Neural cell (in vitro differentiated cells): ENCODE measurements around the gene SLC2A13. TPM values are rescaled to one million over a fixed set of nuclear protein-coding genes. Genes with fewer than 3 reads are reported as not detected.

ENCODE experiments used
- H2AFZ ChIP-seq: fragments of 200-600, 300-800 bp; sonication (generic), shearing (Covaris generic); 2 replicates; pipeline ENCODE4 v1.6.0; 2014; ENCODE audit warnings: low read depth, mild to moderate bottlenecking, antibody characterized with exemption, low read length, moderate library complexity
- H3F3A ChIP-seq: fragments of 200-600 bp; shearing (Covaris generic); 2 replicates; pipeline ENCODE4 v1.6.1; 2016; ENCODE audit warnings: mild to moderate bottlenecking, moderate library complexity, mixed read lengths, antibody characterized with exemption, low read length; ENCODE audit not compliant: insufficient read depth, poor library complexity, severe bottlenecking
- H3K27ac ChIP-seq: fragments of 200-600, 300-800 bp; sonication (generic), shearing (Covaris generic); 2 replicates; pipeline ENCODE4 v1.5.1; 2014; ENCODE audit warnings: mild to moderate bottlenecking, low read length, moderate library complexity
- H3K27me3 ChIP-seq: fragments of 300-800, 200-600 bp; sonication (generic), shearing (Covaris generic); 2 replicates; pipeline ENCODE4 v1.6.0; 2014; ENCODE audit warnings: mild to moderate bottlenecking, low read depth, low read length, moderate library complexity; ENCODE audit not compliant: insufficient read depth
- H3K36me3 ChIP-seq: fragments of 300-800, 200-600 bp; sonication (generic), shearing (Covaris generic); 2 replicates; pipeline ENCODE4 v1.5.1; 2014; ENCODE audit warnings: mild to moderate bottlenecking, antibody characterized with exemption, low read length, moderate library complexity; ENCODE audit not compliant: insufficient read depth
- H3K4me2 ChIP-seq: fragments of 300-800, 200-600 bp; sonication (generic), shearing (Covaris generic); 2 replicates; pipeline ENCODE4 v1.6.0; 2014; ENCODE audit warnings: mild to moderate bottlenecking, low read length
- H3K4me3 ChIP-seq: fragments of 300-800, 200-600 bp; sonication (generic), shearing (Covaris generic); 2 replicates; pipeline ENCODE4 v1.5.1; 2014; ENCODE audit warnings: mild to moderate bottlenecking, low read length, moderate library complexity
- H3K79me2 ChIP-seq: fragments of 200-600 bp; shearing (Covaris generic); replicated peaks from 2 replicates; pipeline ENCODE4 v1.6.0; 2014; ENCODE audit warnings: mild to moderate bottlenecking, low read length, moderate library complexity; ENCODE audit not compliant: insufficient read depth
- H3K9ac ChIP-seq: fragments of 300-800, 200-600 bp; sonication (generic), shearing (Covaris generic); 2 replicates; pipeline ENCODE4 v1.6.1; 2016; ENCODE audit warnings: mild to moderate bottlenecking, low read length, mixed read lengths
- H3K9me2 ChIP-seq: fragments of 200-600 bp; shearing (Covaris generic); 2 replicates; pipeline ENCODE4 v1.6.1; 2016; ENCODE audit warnings: mild to moderate bottlenecking, low read length, mixed read lengths; ENCODE audit not compliant: insufficient read depth
- H3K9me3 ChIP-seq: fragments of 200-600, 300-800 bp; sonication (generic), shearing (Covaris generic); 2 replicates; pipeline ENCODE4 v1.6.1; 2016; ENCODE audit warnings: mild to moderate bottlenecking, mixed run types, low read length, moderate library complexity, mixed read lengths
- H4K20me1 ChIP-seq: fragments of 200-600 bp; shearing (Covaris generic); 2 replicates; pipeline ENCODE4 v1.6.1; 2016; ENCODE audit warnings: mild to moderate bottlenecking, mixed run types; ENCODE audit not compliant: insufficient read depth
- CTCF ChIP-seq: fragments of 450-650 bp; IDR thresholded peaks from 2 replicates; pipeline ENCODE4 v1.5.1; 2014; ENCODE audit warnings: antibody characterized with exemption, mild to moderate bottlenecking, moderate library complexity; ENCODE audit not compliant: poor library complexity, severe bottlenecking
- EP300 ChIP-seq: fragments of 450-650 bp; conservative IDR thresholded peaks from 2 replicates; pipeline ENCODE4 v1.6.1; 2014; ENCODE audit warnings: antibody characterized with exemption, mild to moderate bottlenecking, moderate library complexity; ENCODE audit not compliant: poor library complexity, severe bottlenecking
- EZH2 ChIP-seq: fragments of 200-600, 300-800 bp; shearing (Covaris generic), sonication (generic); IDR thresholded peaks from 2 replicates; pipeline ENCODE4 v1.6.1; 2014; ENCODE audit warnings: antibody characterized with exemption, low read length, borderline replicate concordance, mild to moderate bottlenecking; ENCODE audit not compliant: insufficient read depth, poor library complexity, severe bottlenecking
- MXI1 ChIP-seq: fragments of 450-650 bp; conservative IDR thresholded peaks from 2 replicates; pipeline ENCODE4 v1.6.1; 2014; ENCODE audit warnings: antibody characterized with exemption, mild to moderate bottlenecking; ENCODE audit not compliant: poor library complexity, severe bottlenecking
- POLR2AphosphoS5 ChIP-seq: IDR thresholded peaks from 2 replicates; pipeline ENCODE4 v1.6.1; 2012
- RAD21 ChIP-seq: fragments of 450-650 bp; conservative IDR thresholded peaks from 2 replicates; pipeline ENCODE4 v1.6.1; 2014; ENCODE audit warnings: antibody characterized with exemption, mild to moderate bottlenecking, moderate library complexity
- REST ChIP-seq: IDR thresholded peaks from 2 replicates; pipeline ENCODE4 v1.6.1; 2012; ENCODE audit warnings: borderline replicate concordance
- SMC3 ChIP-seq: fragments of 450-650 bp; conservative IDR thresholded peaks from 2 replicates; pipeline ENCODE4 v1.6.1; 2014; ENCODE audit warnings: antibody characterized with exemption, mild to moderate bottlenecking, moderate library complexity; ENCODE audit not compliant: poor library complexity
- polyA plus RNA-seq: library from polyadenylated mRNA; depleted of rRNA; stranded (reverse); fragments of >200 nt; gene quantifications from 2 replicates; pipeline ENCODE4 v1.2.3, GENCODE V29; 2014

The SLC2A13 gene
- polyA plus RNA-seq, 1 donor from 2014 or later = 10.7 TPM

GRCh38 chr12:39956725-39957124, 149.2 kb downstream of the SLC2A13 start:
- TF ChIP-seq RAD21 (no peak), MXI1 (no peak), EZH2 (no peak), CTCF (no peak), EP300 (no peak), POLR2AphosphoS5 (no peak), REST (no peak)

GRCh38 chr12:39946361-39947280, 159.3 kb downstream of the SLC2A13 start:
- H3K9ac ChIP-seq = no peak overlapping the region
- H3K9me3 ChIP-seq = no peaks in the 10 kb centered on the region
- no peaks in the 10 kb centered on the region for H4K20me1 ChIP-seq
- TF ChIP-seq RAD21 = no peak
- TF ChIP-seq SMC3 = no peak
- TF ChIP-seq REST = no peak
- no peak for TF ChIP-seq EZH2
- TF ChIP-seq POLR2AphosphoS5 = no peak
- TF ChIP-seq MXI1 = no peak
- no peak for TF ChIP-seq CTCF
- H2AFZ ChIP-seq = no peak overlapping the region
- no peaks in the 10 kb centered on the region for H3F3A ChIP-seq
- no peak overlapping the region for H3K4me3 ChIP-seq
- H3K9me2 ChIP-seq = no peaks in the 10 kb centered on the region
- no peak overlapping the region for H3K4me2 ChIP-seq
- H3K27me3 ChIP-seq = no peaks in the 10 kb centered on the region
- no peaks in the 10 kb centered on the region for H3K36me3 ChIP-seq
- H3K27ac ChIP-seq = no peak overlapping the region
- no peaks in the 10 kb centered on the region for H3K79me2 ChIP-seq

More at GRCh38 chr12:39956725-39957124, 149.2 kb downstream of the SLC2A13 start:
- Histone ChIP-seq H3K4me2 (no peak overlapping the region), H3K27ac (no peak overlapping the region), H3K79me2 (no peaks in the 10 kb centered on the region), H3F3A (no peaks in the 10 kb centered on the region), H2AFZ (no peak overlapping the region), H3K27me3 (no peaks in the 10 kb centered on the region), H3K9ac (no peak overlapping the region), H4K20me1 (no peaks in the 10 kb centered on the region), H3K9me3 (no peaks in the 10 kb centered on the region), H3K4me3 (no peak overlapping the region), H3K9me2 (no peaks in the 10 kb centered on the region), H3K36me3 (no peaks in the 10 kb centered on the region)
